GM11168 (cell line): Measurements from ENCODE around the gene MAPK1.
"Not testable (repeated sequence)": the region's sequence is repeated elsewhere in the genome, so short reads cannot be mapped to it uniquely, and the experiment has no call there.

Experiments used
- in situ Hi-C: fragments of 300-500 bp; cut with MboI; formaldehyde crosslinking; loops from one replicate; pipeline ENCODE4 v1.12.0; 2022; ENCODE audit warnings: low sequenced_read_pairs; ENCODE audit not compliant: unreplicated experiment

Gene MAPK1

GRCh38 chr22:21850660-21851059 is 16.8 kb downstream of the MAPK1 start:
- in situ Hi-C loops = no loop called here

GRCh38 chr22:21849489-21849888 is 18.0 kb downstream of the MAPK1 start:
- in situ Hi-C loops = no loop called here

GRCh38 chr22:21848057-21848456 is 19.4 kb downstream of the MAPK1 start:
- in situ Hi-C loops = not testable (repeated sequence)

GRCh38 chr22:21845558-21846453 is 21.6 kb downstream of the MAPK1 start:
- in situ Hi-C loops = no loop called here

- in situ Hi-C loops = no loop called here
Observed at GRCh38 chr22:21842946-21843345, 24.5 kb downstream of the MAPK1 start.

GRCh38 chr22:21841422-21841821 is 26.0 kb downstream of the MAPK1 start:
- in situ Hi-C loops = no loop called here

GRCh38 chr22:21840236-21840823 is 27.1 kb downstream of the MAPK1 start:
- in situ Hi-C loops = no loop called here

- in situ Hi-C loops = no loop called here
Observed at GRCh38 chr22:21839765-21840140, 27.7 kb downstream of the MAPK1 start.

GRCh38 chr22:21839104-21839764 is 28.2 kb downstream of the MAPK1 start:
- in situ Hi-C loops = not testable (repeated sequence)

- in situ Hi-C loops = no loop called here
Observed at GRCh38 chr22:21837248-21837979, 30.0 kb downstream of the MAPK1 start.

GRCh38 chr22:21836486-21836885 is 31.0 kb downstream of the MAPK1 start:
- in situ Hi-C loops = not testable (repeated sequence)

- in situ Hi-C loops = no loop called here
Observed at GRCh38 chr22:21835378-21835777, 32.1 kb downstream of the MAPK1 start.

GRCh38 chr22:21834869-21835268 is 32.6 kb downstream of the MAPK1 start:
- in situ Hi-C loops = no loop called here

GRCh38 chr22:21832291-21833290 is 34.9 kb downstream of the MAPK1 start:
- in situ Hi-C loops = no loop called here

- in situ Hi-C loops = no loop called here
Observed at GRCh38 chr22:21829523-21829922, 37.9 kb downstream of the MAPK1 start.

- in situ Hi-C loops = no loop called here
Observed at GRCh38 chr22:21828268-21828638, 39.2 kb downstream of the MAPK1 start.

- in situ Hi-C loops = no loop called here
Observed at GRCh38 chr22:21827628-21828267, 39.7 kb downstream of the MAPK1 start.

GRCh38 chr22:21826204-21826603 is 41.2 kb downstream of the MAPK1 start:
- in situ Hi-C loops = no loop called here

GRCh38 chr22:21824962-21825361 is 42.5 kb downstream of the MAPK1 start:
- in situ Hi-C loops = not testable (repeated sequence)
